Left lobe of liver (tissue), 2 donors: ENCODE measurements around the gene C2CD4C. TPM values are rescaled to one million over a fixed set of nuclear protein-coding genes. Genes with fewer than 3 reads are reported as not detected.
"Not testable (repeated sequence)": the region's sequence is repeated elsewhere in the genome, so short reads cannot be mapped to it uniquely, and the experiment has no call there.

Experiments
- ATAC-seq: fragments of 200-7000 bp; cut with Tn5 transposase; one replicate; pipeline ENCODE4 v1.9.1; 2020; ENCODE audit warnings: mild to moderate bottlenecking, moderate library complexity
- DNase-seq: peaks from one replicate; pipeline ENCODE4 v3.0.0-alpha.2; 2020; ENCODE audit warnings: low spot score
- total RNA-seq: library from RNA; stranded (reverse); gene quantifications from one replicate; pipeline ENCODE4 v1.2.1, GENCODE V29; 2021
- donor health status: DM: no; HTN: no; CAD: no; lungs with moderate emphysema.
- donor health status: DM: no; HTN: yes; CAD: no.

Gene C2CD4C
- 0.33 TPM for total RNA-seq

- DNase-seq = peak; percentile 43
Measured at GRCh38 chr19:408902-409515, at the start of gene C2CD4C. Gene C2CD4C, minus strand, starts transcription at chr19:409147. Its CDS starts 786 bp downstream, at chr19:408361.

DNA sequence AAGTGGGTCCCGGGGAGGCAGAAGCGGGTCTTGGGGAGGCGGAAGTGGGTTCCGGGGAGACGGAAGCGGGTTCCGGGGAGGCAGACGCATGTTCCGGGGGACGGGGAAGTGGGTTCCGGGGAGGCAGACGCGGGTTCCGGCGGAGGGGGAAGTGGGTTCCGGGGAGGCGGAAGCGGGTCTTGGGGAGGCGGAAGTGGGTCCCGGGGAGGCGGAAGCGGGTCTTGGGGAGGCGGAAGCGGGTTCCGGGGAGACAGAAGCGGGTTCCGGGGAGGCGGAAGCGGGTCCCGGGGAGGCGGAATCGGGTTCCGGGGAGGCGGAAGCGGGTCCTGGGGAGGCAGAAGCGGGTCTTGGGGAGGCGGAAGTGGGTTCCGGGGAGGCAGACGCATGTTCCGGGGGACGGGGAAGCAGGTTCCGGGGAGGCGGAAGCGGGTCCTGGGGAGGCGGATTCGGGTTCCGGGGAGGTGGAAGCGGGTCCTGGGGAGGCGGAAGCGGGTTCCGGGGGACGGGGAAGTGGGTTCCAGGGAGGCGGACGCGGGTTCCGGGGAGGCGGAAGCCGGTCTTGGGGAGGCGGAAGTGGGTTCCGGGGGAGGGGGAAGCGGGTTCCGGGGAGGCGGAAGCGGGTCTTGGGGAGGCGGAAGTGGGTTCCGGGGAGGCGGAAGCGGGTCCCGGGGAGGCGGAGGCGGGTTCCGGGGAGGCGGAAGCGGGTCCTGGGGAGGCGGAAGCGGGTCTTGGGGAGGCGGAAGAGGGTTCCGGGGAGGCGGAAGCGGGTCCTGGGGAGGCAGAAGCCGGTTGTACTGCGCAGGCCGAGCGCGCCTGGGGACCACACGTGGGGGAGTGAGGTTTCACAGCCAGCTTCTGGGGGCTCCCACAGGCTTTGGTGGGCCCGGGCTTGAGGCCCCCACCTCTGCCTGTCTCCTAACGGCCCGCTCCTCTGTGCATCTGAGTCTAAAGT, 49.4 kb upstream of the C2CD4C start:
- ATAC-seq = no peak
- no peak for DNase-seq

More at GRCh38 chr19:408902-409515, at the start of gene C2CD4C:
- peak; percentile 55 for ATAC-seq

- no peak for ATAC-seq
- no peak for DNase-seq
Measured at GRCh38 chr19:457636-458035, 48.7 kb upstream of the C2CD4C start.

- ATAC-seq = no peak
- DNase-seq = no peak
Measured at GRCh38 chr19:456547-457110, 47.7 kb upstream of the C2CD4C start.

- ATAC-seq = no peak
Measured at GRCh38 chr19:455851-456546, 47.1 kb upstream of the C2CD4C start.

GRCh38 chr19:455031-455705, 46.2 kb upstream of the C2CD4C start:
- ATAC-seq (no peak), DNase-seq (no peak)

More at GRCh38 chr19:455851-456546, 47.1 kb upstream of the C2CD4C start:
- DNase-seq = no peak

DNA sequence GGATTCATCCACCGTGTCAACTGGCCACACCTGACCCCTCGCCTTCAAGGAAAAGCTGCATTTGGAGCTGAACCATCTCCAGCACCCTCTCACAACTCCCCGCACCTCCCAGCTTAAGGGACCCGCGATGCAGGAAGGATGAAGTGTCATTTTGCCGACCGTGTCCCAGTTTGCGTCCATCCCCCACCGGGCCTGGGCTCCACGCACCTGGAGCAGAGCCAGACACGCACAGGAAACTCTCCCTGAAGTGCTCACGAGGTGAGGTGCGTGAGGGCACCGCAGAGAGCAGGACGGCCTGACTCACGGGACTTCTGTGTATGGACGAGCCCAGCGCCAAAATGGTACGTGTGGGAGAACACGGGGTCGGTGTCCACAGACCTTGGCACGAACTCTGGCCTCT, 44.7 kb upstream of the C2CD4C start:
- DNase-seq = no peak

DNA sequence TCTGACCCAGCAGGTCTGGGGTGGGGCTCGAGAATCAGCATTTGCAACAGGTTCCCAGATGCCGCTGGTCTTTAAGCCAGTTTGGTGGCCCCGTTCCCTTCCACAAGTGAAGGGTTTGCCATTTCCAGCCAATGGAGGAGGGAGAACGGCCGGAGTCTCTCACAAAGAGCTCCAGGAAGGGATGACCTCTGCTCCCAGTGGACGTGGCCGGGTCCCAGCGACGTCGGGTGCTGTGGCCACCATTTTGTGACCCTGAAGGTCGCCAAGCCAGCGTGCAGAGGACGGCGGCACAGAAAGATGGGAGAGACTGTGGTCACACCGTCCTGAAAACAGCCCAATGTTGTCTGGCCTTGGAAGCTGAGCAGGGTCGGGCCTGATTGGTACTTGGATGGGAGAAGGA, 43.9 kb upstream of the C2CD4C start:
- no peak for DNase-seq
- no peak for ATAC-seq

More for the DNA sequence above, 44.7 kb upstream of the C2CD4C start:
- no peak for ATAC-seq

DNA sequence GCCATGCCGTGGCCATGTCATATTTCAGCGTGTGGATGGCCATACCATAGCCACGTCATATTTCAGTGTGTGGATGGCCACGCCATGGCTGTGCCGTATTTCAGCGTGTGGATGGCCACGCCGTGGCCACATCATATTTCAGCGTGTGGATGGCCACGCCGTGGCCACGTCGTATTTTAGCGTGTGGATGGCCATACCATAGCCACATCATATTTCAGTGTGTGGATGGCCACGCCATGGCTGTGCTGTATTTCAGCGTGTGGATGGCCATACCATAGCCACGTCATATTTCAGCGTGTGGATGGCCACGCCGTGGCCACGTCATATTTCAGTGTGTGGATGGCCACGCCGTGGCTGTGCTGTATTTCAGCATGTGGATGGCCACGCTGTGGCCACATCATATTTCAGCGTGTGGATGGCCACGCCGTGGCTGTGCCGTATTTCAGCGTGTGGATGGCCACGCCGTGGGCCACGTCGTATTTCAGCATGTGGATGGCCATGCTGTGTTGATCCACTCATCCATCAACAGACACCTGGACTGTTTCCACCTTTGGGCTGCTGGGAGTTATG, 42.0 kb upstream of the C2CD4C start:
- ATAC-seq, DNase-seq: not testable (repeated sequence)

- ATAC-seq = no peak
- DNase-seq = no peak
Measured at GRCh38 chr19:449916-450315, 41.0 kb upstream of the C2CD4C start.

DNA sequence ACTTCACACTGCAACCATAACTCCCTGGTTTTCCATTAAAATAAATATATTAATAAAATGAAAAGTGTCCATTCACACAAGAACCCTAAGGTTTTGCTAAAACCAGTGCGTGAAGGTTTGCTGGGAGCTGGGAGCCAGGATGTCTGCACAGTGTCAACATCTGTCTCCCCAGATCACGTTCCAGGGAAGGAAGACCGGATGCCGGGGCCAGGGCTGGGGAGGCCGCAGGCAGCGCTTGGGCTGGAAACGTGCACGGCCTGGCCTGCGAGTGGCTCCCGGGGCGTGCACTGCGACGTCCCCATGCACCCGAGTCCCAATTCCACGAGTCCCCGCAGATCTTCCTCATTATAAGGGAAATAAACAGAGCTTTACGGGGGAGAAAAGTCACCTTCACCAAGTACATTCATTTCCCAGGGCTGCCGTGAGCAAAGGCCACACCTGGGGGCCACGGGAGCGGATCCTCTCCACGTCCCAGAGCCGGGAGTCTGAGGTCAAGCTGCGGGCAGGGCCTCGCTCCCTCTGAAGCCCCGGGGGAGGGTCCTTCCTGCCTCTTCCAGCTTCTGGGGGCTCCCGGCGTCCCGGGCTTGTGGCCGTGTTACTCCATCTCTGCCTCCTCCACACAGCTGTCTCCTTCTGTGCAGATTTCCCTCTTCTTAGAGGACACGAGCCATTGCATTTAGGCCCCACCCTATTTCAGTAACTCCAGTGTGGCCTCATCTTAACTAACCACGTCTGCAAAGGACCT, 39.0 kb upstream of the C2CD4C start:
- ATAC-seq (peak; percentile 65), DNase-seq (no peak)

- DNase-seq (no peak), ATAC-seq (peak; percentile 64)
Measured at GRCh38 chr19:447064-447426, 38.1 kb upstream of the C2CD4C start.

DNA sequence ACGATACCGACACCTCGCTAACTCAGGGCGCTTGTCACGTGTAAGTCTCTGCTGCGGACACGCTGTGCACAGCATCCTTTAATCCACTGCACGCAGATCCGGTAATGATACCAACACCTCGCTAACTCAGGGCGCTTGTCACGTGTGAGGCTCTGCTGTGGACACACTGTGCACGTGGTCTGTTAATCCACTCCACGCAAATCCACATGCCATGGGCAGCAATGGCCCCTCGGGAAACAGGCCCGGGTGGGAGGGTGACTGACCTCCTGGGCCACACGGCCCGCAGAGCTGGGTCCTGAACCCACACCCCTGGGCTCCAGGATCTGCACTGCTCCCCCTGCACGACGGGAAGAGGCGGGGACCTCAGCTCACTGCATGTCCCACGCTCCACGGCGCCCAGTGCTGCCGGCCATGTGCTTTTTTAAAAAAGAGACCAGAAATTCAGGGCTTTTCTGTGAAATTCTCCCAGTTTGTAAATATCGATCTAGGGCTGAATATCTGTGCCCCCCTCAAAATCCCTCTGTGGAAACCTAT, 35.8 kb upstream of the C2CD4C start:
- DNase-seq = no peak
- no peak for ATAC-seq

DNA sequence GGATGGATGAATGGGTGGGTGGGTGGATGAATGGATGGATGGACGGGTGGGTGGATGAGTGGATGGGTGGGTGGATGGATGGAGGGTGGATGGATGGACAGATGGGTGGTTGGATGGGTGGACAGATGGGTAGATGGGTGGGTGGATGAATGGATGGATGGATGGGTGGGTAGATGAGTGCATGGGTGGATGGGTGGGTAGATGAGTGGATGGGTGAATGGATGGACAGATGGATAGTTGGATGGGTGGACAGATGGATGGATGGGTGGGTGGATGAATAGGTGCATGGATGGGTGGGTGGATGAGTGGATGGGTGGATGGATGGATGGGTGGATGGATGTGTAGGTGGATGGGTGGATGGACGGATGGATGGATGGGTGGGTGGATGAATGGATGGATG, 34.1 kb upstream of the C2CD4C start:
- DNase-seq (no peak), ATAC-seq (no peak)

- DNase-seq = no peak
- no peak for ATAC-seq
Measured at GRCh38 chr19:442085-442484, 33.1 kb upstream of the C2CD4C start.

DNA sequence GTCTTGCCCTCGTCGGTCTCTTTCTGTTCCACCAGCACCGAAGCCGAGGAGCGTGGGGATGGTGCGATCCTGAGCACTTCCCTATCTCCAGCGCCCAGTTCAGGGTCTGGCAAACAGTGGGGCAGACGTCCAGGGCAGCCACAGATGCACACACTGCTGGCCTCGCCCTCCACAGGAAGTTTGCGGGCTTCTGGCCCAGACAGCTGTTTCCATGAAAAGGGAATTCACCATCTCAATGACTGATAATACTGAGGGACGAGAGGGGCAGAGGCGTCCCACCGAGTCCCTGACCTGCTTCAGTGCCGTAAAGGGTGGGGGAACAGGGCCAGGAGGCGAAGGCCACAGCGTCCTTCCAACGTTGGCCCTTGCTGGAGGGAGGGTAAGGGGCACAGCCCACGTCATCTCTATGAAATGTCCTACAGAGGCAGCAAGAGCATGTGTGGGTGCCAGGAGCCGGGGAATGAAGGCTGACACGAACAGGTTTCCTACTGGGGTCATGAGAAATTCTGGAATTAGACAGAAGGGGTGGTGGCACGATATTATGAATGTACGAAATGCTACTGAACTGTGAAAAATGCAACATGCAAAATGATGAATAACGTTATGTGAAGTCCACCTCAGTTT, 32.4 kb upstream of the C2CD4C start:
- DNase-seq (no peak), ATAC-seq (peak; percentile 30)

DNA sequence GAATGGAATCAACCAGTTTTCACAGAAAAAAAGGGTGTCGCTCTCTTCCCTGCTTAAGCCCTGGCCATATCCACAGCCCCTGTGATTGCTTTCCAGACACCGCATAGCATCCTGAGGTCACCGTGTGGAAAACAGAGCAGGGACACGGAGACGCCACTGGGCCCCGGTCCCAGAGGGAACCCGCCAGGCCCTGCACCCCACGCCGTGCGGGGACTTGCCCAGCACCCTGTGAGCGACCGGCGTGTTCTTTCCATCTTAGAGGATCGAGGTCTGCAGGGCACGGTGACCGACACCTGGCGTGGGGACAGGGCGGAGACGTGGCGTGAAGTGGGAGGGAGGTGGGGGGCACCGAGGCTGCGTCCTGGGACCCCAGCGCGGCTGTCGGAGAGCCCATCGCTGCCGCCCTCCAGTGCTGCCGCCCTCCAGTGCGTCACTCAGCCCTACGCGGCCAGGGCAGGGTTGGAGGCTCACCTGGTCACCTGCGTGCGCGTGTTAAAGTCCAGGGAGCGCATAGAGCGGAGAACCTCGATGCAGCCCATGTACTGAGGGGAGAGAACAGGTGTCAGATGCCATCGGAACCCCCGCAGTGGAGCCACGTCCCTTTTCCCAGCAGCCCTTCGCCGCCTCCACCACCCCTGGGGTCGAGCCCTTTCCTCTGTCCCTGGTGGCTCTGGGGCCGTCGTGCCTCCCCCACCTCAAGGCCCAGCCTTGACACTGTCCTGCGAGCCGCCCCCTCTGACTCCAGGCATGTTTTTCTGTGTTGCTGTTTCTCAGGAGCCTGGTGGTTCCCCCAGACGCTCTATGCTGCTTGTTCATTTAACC, 31.7 kb upstream of the C2CD4C start:
- ATAC-seq (no peak), DNase-seq (no peak)
